Glutamatergic neuron (in vitro differentiated cells): ENCODE data around the gene FOXL3. TPM values are rescaled to one million over a fixed set of nuclear protein-coding genes. Genes with fewer than 3 reads are reported as not detected.
A peak's percentile ranks its signal among the peaks of the same experiment; 100 is the strongest.

ENCODE experiments used
- DNase-seq: peaks from one replicate; pipeline ENCODE4 v3.0.0; 2022
- H3K27ac Mint-ChIP-seq: one replicate; pipeline ENCODE4 v1.8.0; 2020; ENCODE audit warnings: mild to moderate bottlenecking, mixed read lengths, inconsistent platforms; ENCODE audit not compliant: unreplicated experiment
- H3K27me3 Mint-ChIP-seq: one replicate; pipeline ENCODE4 v1.8.0; 2020; ENCODE audit warnings: mild to moderate bottlenecking, moderate library complexity, mixed read lengths, inconsistent platforms; ENCODE audit not compliant: unreplicated experiment
- H3K36me3 Mint-ChIP-seq: one replicate; pipeline ENCODE4 v1.8.0; 2020; ENCODE audit warnings: mild to moderate bottlenecking, mixed read lengths, inconsistent platforms; ENCODE audit not compliant: unreplicated experiment
- H3K4me1 Mint-ChIP-seq: one replicate; pipeline ENCODE4 v1.8.0; 2020; ENCODE audit warnings: mild to moderate bottlenecking, low read depth, mixed read lengths, inconsistent platforms; ENCODE audit not compliant: unreplicated experiment
- H3K4me3 Mint-ChIP-seq: one replicate; pipeline ENCODE4 v1.8.0; 2020; ENCODE audit warnings: mild to moderate bottlenecking, mixed read lengths, inconsistent platforms; ENCODE audit not compliant: unreplicated experiment
- H3K9me3 Mint-ChIP-seq: one replicate; pipeline ENCODE4 v1.8.0; 2020; ENCODE audit warnings: mild to moderate bottlenecking, moderate library complexity, mixed read lengths, inconsistent platforms; ENCODE audit not compliant: unreplicated experiment
- CTCF ChIP-seq: fragments of 200-600 bp; sonication (generic); IDR thresholded peaks from one replicate; pipeline ENCODE4 v1.5.0; 2021; ENCODE audit not compliant: partially characterized antibody, unreplicated experiment
- total RNA-seq: library from RNA; stranded (reverse); fragmentation: NEBNext Ultra II Directional; extraction: Animal tissue kit (Norgen Biotek cat#: 25700); gene quantifications from one replicate; pipeline ENCODE4 v1.2.1, GENCODE V29; 2021; ENCODE audit not compliant: unreplicated experiment

FOXL3 gene
- total RNA-seq, 1 donor from 2014 or later, result not detected

GRCh38 chr7:325051-325798, 35.3 kb downstream of the FOXL3 start:
- no peak for TF ChIP-seq CTCF
- Mint-ChIP-seq H3K9me3 (peaks cover 3% of the 10 kb centered on the region), H3K27me3 (peaks cover 5% of the 10 kb centered on the region), H3K27ac (no peak overlapping the region), H3K36me3 (peaks cover 7% of the 10 kb centered on the region), H3K4me1 (peaks cover 2% of the 10 kb centered on the region), H3K4me3 (no peak overlapping the region)
- peak; percentile 4 for DNase-seq

DNA sequence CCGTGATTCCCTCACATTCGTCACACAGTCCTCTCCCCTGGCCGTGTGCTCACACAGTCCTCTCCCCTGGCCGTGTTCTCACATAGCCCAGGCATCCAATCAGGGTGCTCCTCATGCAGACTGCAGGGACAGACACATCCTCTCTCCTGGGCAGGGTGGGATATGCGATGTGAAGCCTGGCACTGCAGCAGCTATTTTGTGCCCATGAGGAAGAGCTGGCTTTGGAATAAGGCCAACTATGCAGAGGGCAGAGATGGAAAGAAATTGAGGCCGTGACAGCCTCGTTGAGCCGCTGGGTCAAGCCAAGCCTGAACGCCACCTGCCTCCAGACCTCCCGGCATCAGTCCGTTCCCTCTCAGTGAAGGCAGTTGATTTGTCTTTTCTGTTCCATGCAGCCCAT, 35.8 kb downstream of the FOXL3 start:
- Mint-ChIP-seq H3K4me1 (peaks cover 2% of the 10 kb centered on the region), H3K4me3 (no peak overlapping the region), H3K27ac (no peak overlapping the region), H3K36me3 (peaks cover 7% of the 10 kb centered on the region), H3K9me3 (peaks cover 2% of the 10 kb centered on the region), H3K27me3 (peaks cover 6% of the 10 kb centered on the region)
- no peak for TF ChIP-seq CTCF
- peak; percentile 2 for DNase-seq

DNA sequence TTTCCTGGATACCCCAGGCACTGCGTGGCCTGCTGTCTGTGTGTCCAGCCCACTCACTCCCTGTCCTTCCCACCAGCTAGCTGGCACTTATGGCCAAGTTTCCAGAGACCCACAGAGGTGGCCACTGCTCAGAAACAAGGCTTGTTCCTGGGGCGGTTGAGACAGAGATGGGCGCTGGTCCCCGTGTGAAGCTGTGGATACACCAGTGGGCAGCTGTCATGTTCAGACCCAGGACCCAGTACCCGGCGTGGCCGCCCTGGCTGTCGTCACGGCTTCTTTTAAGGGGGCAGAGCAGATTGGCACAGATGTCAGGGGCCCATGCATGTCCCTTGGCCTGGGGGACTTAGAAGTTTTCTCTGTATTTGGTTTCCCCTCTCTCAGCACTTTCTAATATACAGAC, 36.3 kb downstream of the FOXL3 start:
- Mint-ChIP-seq H3K27me3 (peaks cover 8% of the 10 kb centered on the region), H3K36me3 (peaks cover 7% of the 10 kb centered on the region), H3K4me1 (peaks cover 2% of the 10 kb centered on the region), H3K9me3 (peaks cover 3% of the 10 kb centered on the region), H3K27ac (no peak overlapping the region), H3K4me3 (no peak overlapping the region)
- peak; percentile 4 for DNase-seq
- TF ChIP-seq CTCF, result no peak

- Mint-ChIP-seq H3K9me3 (peaks cover 3% of the 10 kb centered on the region), H3K27me3 (peaks cover 6% of the 10 kb centered on the region), H3K36me3 (peaks cover 7% of the 10 kb centered on the region), H3K4me1 (peaks cover 2% of the 10 kb centered on the region), H3K4me3 (no peak overlapping the region), H3K27ac (no peak overlapping the region)
- TF ChIP-seq CTCF, result no peak
- peak; percentile 0 for DNase-seq
These were observed 36.9 kb downstream of the FOXL3 start for GRCh38 chr7:326809-327232.

DNA sequence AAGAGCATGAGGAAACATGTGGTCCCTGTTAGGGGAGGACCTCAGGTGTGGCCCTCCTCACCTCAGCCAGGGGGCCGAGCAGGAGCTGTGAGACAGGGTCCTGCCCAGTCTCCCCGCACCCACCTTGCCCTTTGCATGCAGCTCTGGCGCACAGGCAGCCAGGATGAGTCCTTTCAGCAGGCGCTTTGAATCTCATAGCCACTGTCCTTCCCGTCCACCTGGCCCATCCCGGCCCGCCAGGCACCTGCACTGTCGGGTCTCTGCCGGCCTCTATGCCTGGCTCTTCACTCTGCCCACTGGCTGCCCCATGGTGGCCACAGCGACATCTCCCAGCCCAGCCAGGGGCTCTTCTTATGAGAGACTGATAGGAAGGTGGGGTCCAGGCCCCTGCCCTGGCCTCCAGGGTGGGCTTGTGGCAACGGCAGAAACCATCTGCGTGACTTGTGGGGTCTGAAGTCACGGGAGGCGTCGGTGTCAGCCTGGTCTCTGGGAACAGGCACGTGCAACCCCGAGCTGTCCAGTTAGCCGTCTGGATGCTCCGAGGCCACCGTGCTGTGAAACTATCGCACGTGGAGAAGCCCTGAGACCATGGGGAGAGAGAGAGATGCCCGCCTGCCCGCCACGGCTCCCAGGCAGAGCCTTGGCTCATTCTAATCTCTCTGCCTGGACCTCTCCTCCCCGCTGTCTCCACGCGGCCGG, 37.4 kb downstream of the FOXL3 start:
- Mint-ChIP-seq H3K4me1 (peaks cover 2% of the 10 kb centered on the region), H3K9me3 (peaks cover 6% of the 10 kb centered on the region), H3K27ac (no peak overlapping the region), H3K27me3 (peaks cover 6% of the 10 kb centered on the region), H3K4me3 (no peak overlapping the region), H3K36me3 (peaks cover 7% of the 10 kb centered on the region)
- no peak for TF ChIP-seq CTCF
- peak; percentile 14 for DNase-seq
